ENCODE data around the gene CDH3. TPM values are rescaled to one million over a fixed set of nuclear protein-coding genes. Genes with fewer than 3 reads are reported as not detected.

The CDH3 gene
- total RNA-seq, 1 donor from 2014 or later = not detected

DNA sequence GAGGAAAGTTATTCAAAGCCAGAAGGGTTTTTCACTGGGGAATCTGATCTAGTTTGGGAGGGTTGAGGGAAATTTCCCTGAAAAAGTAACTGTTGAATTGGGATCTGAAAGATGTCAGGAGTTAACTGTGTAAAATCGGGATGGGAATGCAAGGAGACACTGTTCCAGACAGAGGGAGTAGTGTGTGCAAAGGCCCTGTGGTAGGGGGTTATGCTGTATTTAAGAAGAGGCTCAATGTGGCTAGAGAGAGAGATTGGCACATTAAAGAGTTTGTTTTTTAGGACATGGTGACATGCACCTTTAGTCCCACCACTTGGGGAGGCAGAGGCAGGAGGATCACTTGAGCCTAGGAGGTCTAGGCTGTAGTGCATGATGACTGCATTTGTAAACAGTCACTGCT, 16.9 kb downstream of the CDH3 start:
- intact Hi-C loops (cut with micrococcal nuclease) = no loop called here
- no peaks in the 10 kb centered on the region for H3K4me1 Mint-ChIP-seq
- ChIA-PET CTCF (no interaction called here), POLR2A (no interaction called here)
- peaks cover 5% of the 10 kb centered on the region for H3K27me3 Mint-ChIP-seq
- H3K9me3 Mint-ChIP-seq = no peaks in the 10 kb centered on the region
- no peak for TF ChIP-seq CTCF (IDR thresholded peaks at IDR 0.05)
- DNase-seq = no peak
- H3K4me3 Mint-ChIP-seq = no peak overlapping the region
- no peaks in the 10 kb centered on the region for H3K36me3 Mint-ChIP-seq (ENCODE audit: low read depth)
- no peak overlapping the region for H3K27ac Mint-ChIP-seq
- ATAC-seq (ENCODE audit: low read depth) = no peak

GRCh38 chr16:68664297-68664696, 19.2 kb downstream of the CDH3 start:
- Mint-ChIP-seq H3K4me1 (no peaks in the 10 kb centered on the region), H3K36me3 (ENCODE audit: low read depth) (no peaks in the 10 kb centered on the region), H3K27ac (no peak overlapping the region), H3K27me3 (peaks cover 5% of the 10 kb centered on the region), H3K9me3 (no peaks in the 10 kb centered on the region), H3K4me3 (no peak overlapping the region)
- DNase-seq = no peak
- ChIA-PET POLR2A (no interaction called here), CTCF (no interaction called here)
- no peak for TF ChIP-seq CTCF (IDR thresholded peaks at IDR 0.05)
- intact Hi-C loops (cut with micrococcal nuclease) = no loop called here
- ATAC-seq (ENCODE audit: low read depth) = no peak

DNA sequence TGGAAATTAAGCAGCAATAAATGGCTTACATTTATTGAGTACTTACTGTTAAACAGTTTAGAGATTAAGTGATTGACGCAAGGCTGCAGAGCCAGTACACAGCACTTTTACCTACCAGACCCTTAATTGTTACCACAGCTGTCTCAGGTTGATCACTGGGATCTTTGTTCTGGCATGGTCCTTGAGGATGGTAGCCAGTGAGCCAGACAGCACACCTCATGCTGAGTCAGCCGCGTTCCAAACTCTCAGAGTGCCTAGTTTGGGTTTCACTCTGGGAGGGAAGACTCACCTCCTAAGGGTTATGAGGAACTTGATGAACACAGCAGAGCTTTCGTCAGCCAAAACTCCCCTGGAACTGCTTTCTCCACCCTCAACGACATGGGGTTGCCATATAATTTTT, 20.4 kb downstream of the CDH3 start:
- Mint-ChIP-seq H3K4me1 (no peaks in the 10 kb centered on the region), H3K9me3 (no peaks in the 10 kb centered on the region), H3K4me3 (no peak overlapping the region), H3K27ac (no peak overlapping the region), H3K27me3 (peaks cover 2% of the 10 kb centered on the region), H3K36me3 (ENCODE audit: low read depth) (no peaks in the 10 kb centered on the region)
- no peak for TF ChIP-seq CTCF (IDR thresholded peaks at IDR 0.05)
- ATAC-seq (ENCODE audit: low read depth) = no peak
- ChIA-PET CTCF (no interaction called here), POLR2A (no interaction called here)
- intact Hi-C loops (cut with micrococcal nuclease) = no loop called here
- DNase-seq = no peak

DNA sequence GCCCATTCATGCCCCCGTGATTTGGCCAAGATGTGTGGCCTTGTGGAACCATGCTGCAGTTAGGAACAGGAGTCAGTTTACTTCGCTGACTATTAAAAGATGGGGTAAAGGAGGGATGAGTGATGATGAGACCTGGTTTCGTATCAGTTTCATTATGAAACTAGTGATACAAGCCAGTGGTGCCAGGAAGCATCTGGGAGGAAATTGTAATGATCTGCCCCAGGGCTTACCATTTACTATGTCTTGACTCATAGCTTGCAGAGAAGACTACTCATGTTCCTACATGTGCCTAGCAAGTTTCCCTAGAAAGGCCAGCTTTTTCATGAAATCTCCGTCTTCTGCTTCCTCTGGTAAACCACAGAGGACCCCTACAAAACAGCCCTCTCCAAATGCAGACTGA, 23.2 kb downstream of the CDH3 start:
- ATAC-seq (ENCODE audit: low read depth) = peak; percentile 54
- intact Hi-C loops (cut with micrococcal nuclease) = no loop called here
- ChIA-PET POLR2A (interaction anchor here (0.6 kb wide), 1 partner anchor 52 kb away, joined by 3 read pairs; no protein-coding TSS in a partner anchor), CTCF (no interaction called here)
- Mint-ChIP-seq H3K36me3 (ENCODE audit: low read depth) (no peaks in the 10 kb centered on the region), H3K4me3 (no peak overlapping the region), H3K4me1 (no peaks in the 10 kb centered on the region), H3K9me3 (no peaks in the 10 kb centered on the region), H3K27me3 (peaks cover 2% of the 10 kb centered on the region), H3K27ac (no peak overlapping the region)
- no peak for DNase-seq
- TF ChIP-seq CTCF (IDR thresholded peaks at IDR 0.05) = no peak

DNA sequence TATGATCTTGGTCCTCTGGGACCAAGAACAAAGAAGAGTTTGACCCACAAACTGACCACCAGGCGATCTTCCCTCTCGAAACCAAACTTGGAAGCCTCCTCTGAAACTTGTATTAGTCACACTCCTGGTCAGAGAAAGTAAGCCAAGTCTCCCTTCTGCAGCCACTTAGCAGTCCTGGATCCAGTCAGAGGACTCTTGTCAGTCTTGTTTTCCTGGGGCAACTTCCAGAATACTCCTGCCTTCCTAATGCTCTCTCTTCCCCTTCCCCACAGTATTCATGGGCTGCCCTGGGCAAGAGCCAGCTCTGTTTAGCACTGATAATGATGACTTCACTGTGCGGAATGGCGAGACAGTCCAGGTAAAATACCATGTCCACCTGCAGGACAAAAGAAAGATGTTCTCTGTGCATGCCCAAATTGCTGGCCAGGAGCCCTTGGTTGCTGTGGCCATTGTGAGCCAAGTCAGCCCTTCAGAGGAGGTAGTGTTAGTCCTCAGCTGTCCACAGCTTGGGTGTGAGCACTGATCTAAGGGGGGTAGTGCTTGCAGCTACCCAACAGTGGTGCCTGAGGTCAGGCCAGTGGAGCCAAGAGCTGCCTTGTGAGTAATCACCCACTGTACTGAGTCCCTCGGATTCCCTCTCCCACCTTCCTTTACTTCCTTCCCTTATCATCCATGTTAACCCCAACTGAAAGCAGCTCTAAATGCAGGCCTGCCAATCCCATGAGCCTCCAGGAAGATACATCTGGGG, 31.2 kb downstream of the CDH3 start:
- Mint-ChIP-seq H3K27me3 (peaks cover 9% of the 10 kb centered on the region), H3K9me3 (no peaks in the 10 kb centered on the region), H3K36me3 (ENCODE audit: low read depth) (no peaks in the 10 kb centered on the region), H3K4me3 (no peak overlapping the region), H3K4me1 (no peaks in the 10 kb centered on the region), H3K27ac (no peak overlapping the region)
- no peak for TF ChIP-seq CTCF (IDR thresholded peaks at IDR 0.05)
- CTCF ChIA-PET = no interaction called here
- POLR2A ChIA-PET = no interaction called here
- intact Hi-C loops (cut with micrococcal nuclease) = no loop called here
- no peak for DNase-seq
- ATAC-seq (ENCODE audit: low read depth) = no peak

Measured in activated B cell treated with CpG ODN at 0.5 μM for 24 hours (primary cell).